A673 (cell line): ENCODE measurements around the gene ZSCAN20.

Experiments used
- CTCF ChIP-seq: fragments of 300-800, 200-600 bp; sonication (generic); conservative IDR thresholded peaks from 2 replicates; pipeline ENCODE4 v1.5.1; 2017; ENCODE audit warnings: low read depth, mild to moderate bottlenecking, antibody characterized with exemption, low read length, moderate library complexity, mixed read lengths
- EZH2 ChIP-seq: fragments of 200-600 bp; sonication (generic); IDR thresholded peaks from 2 replicates; pipeline ENCODE4 v1.6.1; 2017; ENCODE audit warnings: borderline replicate concordance, low read depth, mild to moderate bottlenecking, mixed read lengths, antibody characterized with exemption, low read length; ENCODE audit not compliant: poor library complexity, severe bottlenecking

GRCh38 chr1:33435096-33435820 lies 37.2 kb upstream of the ZSCAN20 start:
- no peak for TF ChIP-seq CTCF
- TF ChIP-seq EZH2: no peak
